Measurements from ENCODE around the gene DENND4C.

The DENND4C gene

DNA sequence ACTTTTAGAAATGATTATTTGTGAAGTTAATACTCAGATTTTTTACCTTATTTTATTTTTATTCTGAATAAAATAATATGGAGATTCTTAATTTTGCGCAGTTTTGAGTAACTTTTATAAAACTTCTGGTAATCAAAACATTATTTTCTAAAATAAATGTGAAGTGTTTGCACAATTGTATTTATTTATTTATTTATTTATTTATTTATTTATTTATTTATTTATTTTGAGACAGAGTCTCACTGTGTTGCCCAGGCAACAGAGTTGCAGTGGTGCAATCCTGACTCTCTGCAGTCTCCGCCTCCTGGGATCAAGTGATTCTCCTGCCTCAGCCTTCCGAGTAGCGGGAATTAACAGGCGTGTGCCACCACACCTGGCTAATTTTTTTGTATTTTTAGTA lies 76.1 kb downstream of the DENND4C start (continued):
- TF ChIP-seq KLF17 (tag by site-specific recombination; IDR thresholded peaks at IDR 0.05), result no peak
- TF ChIP-seq ZNF558 (tag by site-specific recombination; IDR thresholded peaks at IDR 0.05), result peak; percentile 55; the same call in 1 of the 2 replicates
- no peak for TF ChIP-seq MEIS1 (CRISPR knock-in tag; IDR thresholded peaks at IDR 0.05; ENCODE audit: borderline replicate concordance)
- TF ChIP-seq ZXDB (tag by site-specific recombination; IDR thresholded peaks at IDR 0.05), result peak; percentile 59
- no peak for TF ChIP-seq ZNF221 (tag by site-specific recombination; IDR thresholded peaks at IDR 0.05; ENCODE audit: borderline replicate concordance)
- no peak for TF ChIP-seq ZNF610 (tag by site-specific recombination; IDR thresholded peaks at IDR 0.05; ENCODE audit: borderline replicate concordance)
- TF ChIP-seq REPIN1 (tag by site-specific recombination; IDR thresholded peaks at IDR 0.05; ENCODE audit: low read depth), result no peak
- TF ChIP-seq, protein P1, sequence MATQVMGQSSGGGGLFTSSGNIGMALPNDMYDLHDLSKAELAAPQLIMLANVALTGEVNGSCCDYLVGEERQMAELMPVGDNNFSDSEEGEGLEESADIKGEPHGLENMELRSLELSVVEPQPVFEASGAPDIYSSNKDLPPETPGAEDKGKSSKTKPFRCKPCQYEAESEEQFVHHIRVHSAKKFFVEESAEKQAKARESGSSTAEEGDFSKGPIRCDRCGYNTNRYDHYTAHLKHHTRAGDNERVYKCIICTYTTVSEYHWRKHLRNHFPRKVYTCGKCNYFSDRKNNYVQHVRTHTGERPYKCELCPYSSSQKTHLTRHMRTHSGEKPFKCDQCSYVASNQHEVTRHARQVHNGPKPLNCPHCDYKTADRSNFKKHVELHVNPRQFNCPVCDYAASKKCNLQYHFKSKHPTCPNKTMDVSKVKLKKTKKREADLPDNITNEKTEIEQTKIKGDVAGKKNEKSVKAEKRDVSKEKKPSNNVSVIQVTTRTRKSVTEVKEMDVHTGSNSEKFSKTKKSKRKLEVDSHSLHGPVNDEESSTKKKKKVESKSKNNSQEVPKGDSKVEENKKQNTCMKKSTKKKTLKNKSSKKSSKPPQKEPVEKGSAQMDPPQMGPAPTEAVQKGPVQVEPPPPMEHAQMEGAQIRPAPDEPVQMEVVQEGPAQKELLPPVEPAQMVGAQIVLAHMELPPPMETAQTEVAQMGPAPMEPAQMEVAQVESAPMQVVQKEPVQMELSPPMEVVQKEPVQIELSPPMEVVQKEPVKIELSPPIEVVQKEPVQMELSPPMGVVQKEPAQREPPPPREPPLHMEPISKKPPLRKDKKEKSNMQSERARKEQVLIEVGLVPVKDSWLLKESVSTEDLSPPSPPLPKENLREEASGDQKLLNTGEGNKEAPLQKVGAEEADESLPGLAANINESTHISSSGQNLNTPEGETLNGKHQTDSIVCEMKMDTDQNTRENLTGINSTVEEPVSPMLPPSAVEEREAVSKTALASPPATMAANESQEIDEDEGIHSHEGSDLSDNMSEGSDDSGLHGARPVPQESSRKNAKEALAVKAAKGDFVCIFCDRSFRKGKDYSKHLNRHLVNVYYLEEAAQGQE (tag by site-specific recombination; IDR thresholded peaks at IDR 0.05), result peak; percentile 49; the same call in 1 of the 2 replicates
- no peak for TF ChIP-seq ZNF707 (tag by site-specific recombination; IDR thresholded peaks at IDR 0.05)
- TF ChIP-seq ZBTB20 (tag by site-specific recombination; IDR thresholded peaks at IDR 0.05), result no peak
- TF ChIP-seq ZNF121 (tag by site-specific recombination; IDR thresholded peaks at IDR 0.05), result 0 out of 2 replicates have a peak, but pooled peaks have one; percentile 36
- no peak for TF ChIP-seq ZNF530 (tag by site-specific recombination; IDR thresholded peaks at IDR 0.05; ENCODE audit: low read depth)
- no peak for TF ChIP-seq ZNF670 (tag by site-specific recombination; IDR thresholded peaks at IDR 0.05; ENCODE audit: low read depth)
- TF ChIP-seq ZNF202 (tag by site-specific recombination; IDR thresholded peaks at IDR 0.05; ENCODE audit: borderline replicate concordance), result peak; percentile 79; the same call in 1 of the 2 replicates
- no peak for TF ChIP-seq ZNF16 (tag by site-specific recombination; IDR thresholded peaks at IDR 0.05; ENCODE audit: low read depth)
- TF ChIP-seq ZNF2 (tag by site-specific recombination; IDR thresholded peaks at IDR 0.05), result no peak
- no peak for TF ChIP-seq ZNF423 (tag by site-specific recombination; IDR thresholded peaks at IDR 0.05)
- TF ChIP-seq ZNF248 (tag by site-specific recombination; IDR thresholded peaks at IDR 0.05), result no peak
- no peak for TF ChIP-seq KLF1 (tag by site-specific recombination; IDR thresholded peaks at IDR 0.05)

GRCh38 chr9:19310246-19310645 lies 79.8 kb downstream of the DENND4C start:
- H3K4me3 ChIP-seq (ENCODE audit: low read depth, low read length), result no peak overlapping the region
- H3K36me3 ChIP-seq (ENCODE audit: control insufficient read depth in 2 of 2, insufficient read depth in 1 of 2, low read length in 2 of 2), result peaks cover 0 to 8% of the 10 kb centered on the region in 2 experiments; a peak in 2 of 3 replicates
- peaks cover 3% of the 10 kb centered on the region; the same call in 1 of the 2 replicates for H3K4me1 ChIP-seq (ENCODE audit: control insufficient read depth, insufficient read depth, low read length)
- CTCF ChIA-PET, result no interaction called here
- TF ChIP-seq, protein P2, sequence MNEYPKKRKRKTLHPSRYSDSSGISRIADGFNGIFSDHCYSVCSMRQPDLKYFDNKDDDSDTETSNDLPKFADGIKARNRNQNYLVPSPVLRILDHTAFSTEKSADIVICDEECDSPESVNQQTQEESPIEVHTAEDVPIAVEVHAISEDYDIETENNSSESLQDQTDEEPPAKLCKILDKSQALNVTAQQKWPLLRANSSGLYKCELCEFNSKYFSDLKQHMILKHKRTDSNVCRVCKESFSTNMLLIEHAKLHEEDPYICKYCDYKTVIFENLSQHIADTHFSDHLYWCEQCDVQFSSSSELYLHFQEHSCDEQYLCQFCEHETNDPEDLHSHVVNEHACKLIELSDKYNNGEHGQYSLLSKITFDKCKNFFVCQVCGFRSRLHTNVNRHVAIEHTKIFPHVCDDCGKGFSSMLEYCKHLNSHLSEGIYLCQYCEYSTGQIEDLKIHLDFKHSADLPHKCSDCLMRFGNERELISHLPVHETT (tag by site-specific recombination; IDR thresholded peaks at IDR 0.05), result no peak
- TF ChIP-seq ZNF121 (tag by site-specific recombination; IDR thresholded peaks at IDR 0.05), result no peak
- TF ChIP-seq ZNF658 (tag by site-specific recombination; IDR thresholded peaks at IDR 0.05), result no peak
- TF ChIP-seq FEZF1 (tag by site-specific recombination; IDR thresholded peaks at IDR 0.05), result no peak
- no peak for TF ChIP-seq ZNF76 (tag by site-specific recombination; IDR thresholded peaks at IDR 0.05; ENCODE audit: borderline replicate concordance, low read depth)
- no peak for TF ChIP-seq ZSCAN23 (tag by site-specific recombination; IDR thresholded peaks at IDR 0.05)
- TF ChIP-seq ZNF169 (tag by site-specific recombination; IDR thresholded peaks at IDR 0.05), result no peak
- TF ChIP-seq ZBTB26 (tag by site-specific recombination; optimal IDR thresholded peaks at IDR 0.05), result no peak
- no peak for TF ChIP-seq ZFP69B (tag by site-specific recombination; IDR thresholded peaks at IDR 0.05)
- TF ChIP-seq REPIN1 (tag by site-specific recombination; IDR thresholded peaks at IDR 0.05; ENCODE audit: low read depth), result no peak
- TF ChIP-seq ZNF423 (tag by site-specific recombination; IDR thresholded peaks at IDR 0.05), result no peak
- no peak for TF ChIP-seq ZNF777 (tag by site-specific recombination; IDR thresholded peaks at IDR 0.05; ENCODE audit: borderline replicate concordance)
- TF ChIP-seq ZBTB48 (tag by site-specific recombination; IDR thresholded peaks at IDR 0.05), result no peak
- no peak for TF ChIP-seq ZNF473 (tag by site-specific recombination; IDR thresholded peaks at IDR 0.05)
- TF ChIP-seq ZNF16 (tag by site-specific recombination; IDR thresholded peaks at IDR 0.05; ENCODE audit: low read depth), result no peak
- no peak for TF ChIP-seq YY2 (tag by site-specific recombination; IDR thresholded peaks at IDR 0.05)
- POLR2A ChIA-PET, result no interaction called here
- no peak overlapping the region for H3K27ac ChIP-seq (ENCODE audit: extremely low read depth, low read depth, low read length)
- H3K9me3 ChIP-seq (ENCODE audit: control insufficient read depth, insufficient read depth, low read depth, low read length), result no peaks in the 10 kb centered on the region
